ENCODE results near the gene NELFB. TPM values are rescaled to one million over a fixed set of nuclear protein-coding genes. Genes with fewer than 3 reads are reported as not detected.

NELFB gene
- total and polyA plus RNA-seq, 2 donors = 20.4 to 38.8 TPM

DNA sequence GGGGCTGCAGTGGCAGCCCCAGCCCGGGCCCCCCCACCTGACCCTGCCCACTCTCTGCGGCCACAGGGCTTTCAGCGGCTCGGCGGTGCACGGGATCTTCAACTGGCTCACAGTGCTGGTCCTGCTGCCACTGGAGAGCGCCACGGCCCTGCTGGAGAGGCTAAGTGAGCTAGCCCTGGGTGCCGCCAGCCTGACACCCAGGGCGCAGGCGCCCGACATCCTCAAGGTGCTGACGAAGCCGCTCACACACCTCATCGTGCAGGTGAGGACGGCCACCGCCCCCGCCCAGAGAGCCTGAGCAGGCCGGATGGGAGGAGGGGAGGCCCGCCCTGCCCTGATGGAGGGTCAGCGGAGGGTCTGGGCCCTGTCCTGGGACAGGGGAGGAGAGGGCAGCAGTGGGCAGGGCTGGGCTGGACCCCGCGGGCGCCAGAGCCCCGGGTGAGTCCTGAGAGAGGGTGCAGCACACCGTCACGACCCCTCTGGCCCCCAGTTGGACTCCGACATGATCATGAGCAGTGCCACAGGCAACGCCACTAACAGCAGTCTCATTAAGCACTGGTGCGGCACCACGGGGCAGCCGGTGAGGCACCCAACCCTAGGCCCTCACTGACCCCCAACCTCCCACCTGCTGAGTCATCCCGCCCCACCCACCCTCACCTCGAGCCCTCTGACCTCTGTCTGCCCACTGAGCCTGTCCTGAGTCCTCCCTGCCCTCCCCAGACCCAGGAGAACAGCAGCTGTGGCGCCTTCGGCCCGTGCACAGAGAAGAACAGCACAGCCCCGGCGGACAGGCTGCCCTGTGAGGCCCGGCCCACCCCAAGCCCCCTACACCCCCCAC, 21.8 kb upstream of the NELFB start:
- Histone ChIP-seq H3K27me3 (ENCODE audit: control insufficient read depth in 2 of 2, insufficient read depth in 1 of 2, low read length in 1 of 2) (peaks cover 0 to 71% of the 10 kb centered on the region in 2 donors), H3K4me3 (ENCODE audit: low read length in 2 of 2) (no peak overlapping the region), H3K27ac (ENCODE audit: low read depth in 1 of 2, low read length in 1 of 2) (no peak overlapping the region), H3K9me3 (ENCODE audit: control insufficient read depth in 2 of 2, insufficient read depth in 1 of 2, low read length in 1 of 2) (no peaks in the 10 kb centered on the region), H3K36me3 (ENCODE audit: control insufficient read depth in 2 of 2, insufficient read depth in 2 of 2, low read length in 1 of 2) (no peaks in the 10 kb centered on the region), H3K4me1 (ENCODE audit: control insufficient read depth in 2 of 2, insufficient read depth in 2 of 2, low read length in 2 of 2) (peaks cover 10 to 15% of the 10 kb centered on the region in 2 donors)
- DNase-seq (ENCODE audit: low read depth in 6 of 9, low spot score in 9 of 9) = no peak
- WGBS = 95% methylated on average over 40 of the region's 40 CpGs

- WGBS = 87% methylated on average over 40 of the region's 40 CpGs
- no peak overlapping the region for H3K27ac ChIP-seq (ENCODE audit: low read depth in 1 of 2, low read length in 1 of 2)
- H3K9me3 ChIP-seq (ENCODE audit: control insufficient read depth in 2 of 2, insufficient read depth in 1 of 2, low read length in 1 of 2) = no peaks in the 10 kb centered on the region
- H3K27me3 ChIP-seq (ENCODE audit: control insufficient read depth in 2 of 2, insufficient read depth in 1 of 2, low read length in 1 of 2) = peaks cover 0 to 62% of the 10 kb centered on the region in 2 donors
- no peak for DNase-seq (ENCODE audit: low read depth in 6 of 9, low spot score in 9 of 9)
- peaks cover 10 to 19% of the 10 kb centered on the region in 2 donors for H3K4me1 ChIP-seq (ENCODE audit: control insufficient read depth in 2 of 2, insufficient read depth in 2 of 2, low read length in 2 of 2)
- H3K36me3 ChIP-seq (ENCODE audit: control insufficient read depth in 2 of 2, insufficient read depth in 2 of 2, low read length in 1 of 2) = no peaks in the 10 kb centered on the region
- no peak overlapping the region for H3K4me3 ChIP-seq (ENCODE audit: low read length in 2 of 2)
Observed at GRCh38 chr9:137234055-137234697, 21.0 kb upstream of the NELFB start.

- 84% methylated on average over 18 of the region's 18 CpGs for WGBS
- H3K4me1 ChIP-seq (ENCODE audit: control insufficient read depth in 2 of 2, insufficient read depth in 2 of 2, low read length in 2 of 2) = peaks cover 16 to 24% of the 10 kb centered on the region in 2 donors
Observed at GRCh38 chr9:137234758-137235423, 20.2 kb upstream of the NELFB start.

GRCh38 chr9:137235424-137236237, 19.5 kb upstream of the NELFB start:
- H3K27me3 ChIP-seq (ENCODE audit: control insufficient read depth in 2 of 2, insufficient read depth in 1 of 2, low read length in 1 of 2) = peaks cover 0 to 48% of the 10 kb centered on the region in 2 donors
- peaks cover 16 to 27% of the 10 kb centered on the region in 2 donors for H3K4me1 ChIP-seq (ENCODE audit: control insufficient read depth in 2 of 2, insufficient read depth in 2 of 2, low read length in 2 of 2)
- H3K36me3 ChIP-seq (ENCODE audit: control insufficient read depth in 2 of 2, insufficient read depth in 2 of 2, low read length in 1 of 2) = no peaks in the 10 kb centered on the region
- H3K27ac ChIP-seq (ENCODE audit: low read depth in 1 of 2, low read length in 1 of 2) = no peak overlapping the region
- WGBS = 85% methylated on average over 35 of the region's 35 CpGs
- H3K4me3 ChIP-seq (ENCODE audit: low read length in 2 of 2) = no peak overlapping the region
- no peak for DNase-seq (ENCODE audit: low read depth in 6 of 9, low spot score in 9 of 9)
- H3K9me3 ChIP-seq (ENCODE audit: control insufficient read depth in 2 of 2, insufficient read depth in 1 of 2, low read length in 1 of 2) = no peaks in the 10 kb centered on the region

More at GRCh38 chr9:137234758-137235423, 20.2 kb upstream of the NELFB start:
- peaks cover 0 to 55% of the 10 kb centered on the region in 2 donors for H3K27me3 ChIP-seq (ENCODE audit: control insufficient read depth in 2 of 2, insufficient read depth in 1 of 2, low read length in 1 of 2)
- H3K4me3 ChIP-seq (ENCODE audit: low read length in 2 of 2) = no peak overlapping the region
- H3K27ac ChIP-seq (ENCODE audit: low read depth in 1 of 2, low read length in 1 of 2) = no peak overlapping the region
- H3K9me3 ChIP-seq (ENCODE audit: control insufficient read depth in 2 of 2, insufficient read depth in 1 of 2, low read length in 1 of 2) = no peaks in the 10 kb centered on the region
- no peaks in the 10 kb centered on the region for H3K36me3 ChIP-seq (ENCODE audit: control insufficient read depth in 2 of 2, insufficient read depth in 2 of 2, low read length in 1 of 2)
- DNase-seq (ENCODE audit: low read depth in 6 of 9, low spot score in 9 of 9) = no peak

DNA sequence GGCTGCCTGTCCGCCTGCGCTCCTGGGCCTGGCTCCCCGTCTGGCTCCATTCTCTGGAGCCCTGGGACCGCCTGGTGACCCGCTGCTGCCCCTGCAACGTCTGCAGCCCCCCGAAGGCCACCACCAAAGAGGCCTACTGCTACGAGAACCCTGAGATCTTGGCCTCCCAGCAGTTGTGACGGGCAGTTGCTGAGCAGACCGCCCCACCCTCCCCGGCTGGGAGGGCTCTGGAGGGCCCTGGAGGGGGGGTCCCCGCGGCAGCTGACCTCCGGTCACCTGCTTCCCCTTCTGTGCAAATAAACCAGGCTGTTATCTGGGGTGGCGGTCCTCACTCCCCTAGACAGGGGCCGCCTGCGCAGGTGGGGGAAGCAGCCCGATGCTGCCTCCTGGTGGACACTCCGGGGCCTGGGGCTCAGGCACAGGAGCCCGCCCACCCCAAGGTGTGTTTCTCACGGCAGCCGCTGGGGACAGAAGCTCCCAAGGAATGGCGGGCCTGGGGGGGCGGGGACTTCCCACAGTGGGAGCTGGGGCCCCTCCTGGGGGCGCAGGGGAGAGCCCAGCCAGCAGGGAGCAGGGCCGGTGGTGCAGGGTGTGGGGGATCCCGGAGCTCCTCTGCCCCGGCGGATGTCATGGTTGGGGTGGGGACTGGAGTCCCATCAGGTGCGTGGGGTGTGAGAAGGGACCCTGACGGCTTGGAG, 18.7 kb upstream of the NELFB start:
- Histone ChIP-seq H3K36me3 (ENCODE audit: control insufficient read depth in 2 of 2, insufficient read depth in 2 of 2, low read length in 1 of 2) (no peaks in the 10 kb centered on the region), H3K27ac (ENCODE audit: low read depth in 1 of 2, low read length in 1 of 2) (peak overlapping the region in 1 of 2 donors; percentile 26), H3K27me3 (ENCODE audit: control insufficient read depth in 2 of 2, insufficient read depth in 1 of 2, low read length in 1 of 2) (peaks cover 0 to 41% of the 10 kb centered on the region in 2 donors), H3K4me3 (ENCODE audit: low read length in 2 of 2) (no peak overlapping the region), H3K9me3 (ENCODE audit: control insufficient read depth in 2 of 2, insufficient read depth in 1 of 2, low read length in 1 of 2) (no peaks in the 10 kb centered on the region), H3K4me1 (ENCODE audit: control insufficient read depth in 2 of 2, insufficient read depth in 2 of 2, low read length in 2 of 2) (peaks cover 16 to 27% of the 10 kb centered on the region in 2 donors)
- 9% methylated on average over 31 of the region's 31 CpGs for WGBS
- peak in 8 of 9 donors; percentile 73 to 93 (median 88) for DNase-seq (ENCODE audit: low read depth in 6 of 9, low spot score in 9 of 9)

- Histone ChIP-seq H3K36me3 (ENCODE audit: control insufficient read depth in 2 of 2, insufficient read depth in 2 of 2, low read length in 1 of 2) (peaks cover 0 to 2% of the 10 kb centered on the region in 2 donors), H3K4me3 (ENCODE audit: low read length in 2 of 2) (no peak overlapping the region), H3K4me1 (ENCODE audit: control insufficient read depth in 2 of 2, insufficient read depth in 2 of 2, low read length in 2 of 2) (peaks cover 19 to 30% of the 10 kb centered on the region in 2 donors), H3K27ac (ENCODE audit: low read depth in 1 of 2, low read length in 1 of 2) (peak overlapping the region in 1 of 2 donors; percentile 26), H3K27me3 (ENCODE audit: control insufficient read depth in 2 of 2, insufficient read depth in 1 of 2, low read length in 1 of 2) (peaks cover 0 to 35% of the 10 kb centered on the region in 2 donors), H3K9me3 (ENCODE audit: control insufficient read depth in 2 of 2, insufficient read depth in 1 of 2, low read length in 1 of 2) (no peaks in the 10 kb centered on the region)
- 39% methylated on average over 11 of the region's 11 CpGs for WGBS
- DNase-seq (ENCODE audit: low read depth in 6 of 9, low spot score in 9 of 9) = no peak
Observed at GRCh38 chr9:137236936-137237421, 18.1 kb upstream of the NELFB start.

DNA sequence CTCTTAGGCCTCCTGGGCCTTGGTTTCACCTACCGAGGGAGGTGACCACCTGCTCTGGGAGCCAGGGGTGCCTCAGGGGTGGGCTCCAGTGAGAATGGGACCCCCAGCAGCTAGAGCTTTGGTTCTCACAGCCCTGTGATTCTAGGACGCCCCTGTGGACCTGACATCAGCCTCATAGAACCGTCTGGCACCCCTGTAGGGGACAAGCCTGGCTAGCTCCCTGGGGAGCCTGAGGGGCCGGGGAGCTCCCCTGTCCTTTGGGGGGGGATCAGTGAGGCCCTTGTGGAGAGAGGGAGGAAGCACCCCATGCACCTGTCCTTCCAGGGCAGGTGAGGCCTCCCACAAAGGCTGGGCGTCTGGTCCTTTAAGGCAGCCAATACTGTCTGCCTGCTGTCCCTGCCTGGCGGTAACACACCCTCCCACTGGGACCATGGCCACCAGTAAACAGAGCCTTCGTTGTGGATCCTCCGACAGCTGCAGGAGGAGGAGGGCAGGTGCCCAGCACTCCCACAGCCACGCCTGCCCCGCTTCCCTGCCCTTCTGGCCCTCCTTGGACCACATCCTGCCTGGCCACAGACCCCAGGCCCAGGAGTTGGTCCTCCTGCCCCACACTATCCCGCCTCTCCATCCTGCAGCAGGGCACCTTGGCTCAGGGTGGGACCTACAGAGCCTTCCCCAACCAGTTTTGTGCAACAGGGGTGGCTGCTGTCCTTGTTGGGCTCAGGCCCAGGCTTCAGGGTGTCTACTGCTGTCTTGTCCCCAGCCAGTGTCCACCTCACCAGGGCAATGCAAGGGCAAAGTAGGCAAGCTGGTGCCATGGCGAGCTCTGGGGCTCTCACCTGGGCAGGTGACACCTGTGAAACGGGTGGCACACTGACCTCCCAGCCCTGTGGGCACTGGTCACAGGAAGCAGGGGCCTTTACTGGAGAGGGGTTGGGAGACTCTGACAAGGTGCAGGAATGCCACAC, 17.1 kb upstream of the NELFB start:
- Histone ChIP-seq H3K36me3 (ENCODE audit: control insufficient read depth in 2 of 2, insufficient read depth in 2 of 2, low read length in 1 of 2) (peaks cover 7 to 12% of the 10 kb centered on the region in 2 donors), H3K27me3 (ENCODE audit: control insufficient read depth in 2 of 2, insufficient read depth in 1 of 2, low read length in 1 of 2) (peaks cover 0 to 24% of the 10 kb centered on the region in 2 donors), H3K4me1 (ENCODE audit: control insufficient read depth in 2 of 2, insufficient read depth in 2 of 2, low read length in 2 of 2) (peaks cover 28 to 40% of the 10 kb centered on the region in 2 donors), H3K27ac (ENCODE audit: low read depth in 1 of 2, low read length in 1 of 2) (no peak overlapping the region), H3K9me3 (ENCODE audit: control insufficient read depth in 2 of 2, insufficient read depth in 1 of 2, low read length in 1 of 2) (no peaks in the 10 kb centered on the region), H3K4me3 (ENCODE audit: low read length in 2 of 2) (no peak overlapping the region)
- 95% methylated on average over 13 of the region's 13 CpGs for WGBS
- DNase-seq (ENCODE audit: low read depth in 6 of 9, low spot score in 9 of 9) = no peak

All from thymus (tissue), 11 donors.